GM13977 (cell line): ENCODE measurements around the gene ANGPTL1.

Source experiments
- DNase-seq: peaks from one replicate; pipeline ENCODE4 v3.0.0; 2012; ENCODE audit warnings: low spot score
- CTCF ChIP-seq: IDR thresholded peaks from 2 replicates; pipeline ENCODE4 v1.5.1; 2012; ENCODE audit warnings: mild to moderate bottlenecking, control low read depth; ENCODE audit not compliant: insufficient read depth; ENCODE audit errors: extremely low read depth, missing control alignments
- in situ Hi-C: fragments of 300-500 bp; cut with MboI; formaldehyde crosslinking; loops from one replicate; pipeline ENCODE4 v1.12.0; 2022; ENCODE audit warnings: low sequenced_read_pairs, low pct_unique_long_range_greater_than_20kb, mixed read lengths, inconsistent platforms; ENCODE audit not compliant: unreplicated experiment

Gene ANGPTL1

GRCh38 chr1:178886551-178886950, 15.7 kb upstream of the ANGPTL1 start:
- in situ Hi-C loops: no loop called here
- TF ChIP-seq CTCF: no peak
- no peak for DNase-seq

- TF ChIP-seq CTCF: no peak
- DNase-seq: no peak
- in situ Hi-C loops: no loop called here
These were observed 15.0 kb upstream of the ANGPTL1 start for GRCh38 chr1:178885869-178886268.

- in situ Hi-C loops: no loop called here
- no peak for TF ChIP-seq CTCF
- no peak for DNase-seq
These were observed 11.1 kb upstream of the ANGPTL1 start for GRCh38 chr1:178881950-178882349.

GRCh38 chr1:178877896-178878295, 7.0 kb upstream of the ANGPTL1 start:
- no peak for TF ChIP-seq CTCF
- in situ Hi-C loops: no loop called here
- no peak for DNase-seq

- no peak for TF ChIP-seq CTCF
- in situ Hi-C loops: no loop called here
- no peak for DNase-seq
These were observed 5.1 kb upstream of the ANGPTL1 start for GRCh38 chr1:178875936-178876335.

- no peak for TF ChIP-seq CTCF
- no peak for DNase-seq
- in situ Hi-C loops: no loop called here
These were observed 4.1 kb upstream of the ANGPTL1 start for GRCh38 chr1:178874966-178875365.
